SK-N-SH (cell line): ENCODE data around the gene MAN1A1. TPM values are rescaled to one million over a fixed set of nuclear protein-coding genes. Genes with fewer than 3 reads are reported as not detected.

ENCODE experiments used
- CTCF ChIA-PET: fragments of 300-600, 350-600 bp; formaldehyde crosslinking; extraction: SDS; loops from one replicate; lab custom pipeline; 2021; lab: Yijun Ruan, JAX
- POLR2A ChIA-PET: fragments of 350-600 bp; sonication (Branson Sonifier 250); formaldehyde crosslinking; extraction: SDS; loops from one replicate; lab custom pipeline; 2020; ENCODE audit warnings: antibody characterized with exemption, inconsistent platforms; lab: Yijun Ruan, JAX
- DNase-seq: peaks from one replicate; pipeline ENCODE4 v3.0.0; 2012
- H2AFZ ChIP-seq: fragments of 200-600 bp; sonication (generic); 2 replicates; pipeline ENCODE4 v1.8.1; 2016; ENCODE audit warnings: antibody characterized with exemption, mild to moderate bottlenecking, low read depth
- H3F3A ChIP-seq: fragments of 200-600 bp; sonication (generic); replicated peaks from 2 replicates; pipeline ENCODE3; 2016; ENCODE audit warnings: antibody characterized with exemption, mild to moderate bottlenecking; ENCODE audit not compliant: insufficient read depth
- H3K27ac ChIP-seq, 2 experiments: fragments of 200-500 bp in 1 of 2; fragments of 200-600 bp in 1 of 2; sonication (Bioruptor generic) in 1 of 2; sonication (generic), shearing (Covaris generic) in 1 of 2; 2 replicates each; pipeline versions ENCODE4 v1.5.1 to v1.6.1; 2014 to 2016; ENCODE audit warnings: low read depth in 2 of 2, inconsistent platforms in 1 of 2, low read length in 1 of 2, mild to moderate bottlenecking in 1 of 2, mixed read lengths in 1 of 2
- H3K27me3 ChIP-seq: fragments of 200-600 bp; sonication (generic), shearing (Covaris generic); 2 replicates; pipeline ENCODE4 v1.6.1; 2016; ENCODE audit warnings: mixed run types; ENCODE audit not compliant: insufficient read depth
- H3K36me3 ChIP-seq, 2 experiments: fragments of 200-500 bp in 1 of 2; fragments of 200-600 bp in 1 of 2; sonication (Bioruptor generic) in 1 of 2; sonication (generic) in 1 of 2; replicated peaks in 1 of 2; 2 replicates each; pipeline versions ENCODE3 to v1.5.1; 2014 to 2016; ENCODE audit warnings: low read length in 1 of 2, mild to moderate bottlenecking in 1 of 2; ENCODE audit not compliant: insufficient read depth in 2 of 2, control insufficient read depth in 1 of 2
- H3K4me1 ChIP-seq, 2 experiments: fragments of 200-500 bp in 1 of 2; fragments of 200-600 bp in 1 of 2; sonication (Bioruptor generic) in 1 of 2; sonication (generic), shearing (Covaris generic) in 1 of 2; 2 replicates each; pipeline versions ENCODE4 v1.5.1 to v1.6.1; 2014 to 2016; ENCODE audit warnings: low read depth in 1 of 2, low read length in 1 of 2, mixed run types in 1 of 2; ENCODE audit not compliant: insufficient read depth in 2 of 2, control insufficient read depth in 1 of 2
- H3K4me2 ChIP-seq: fragments of 200-600 bp; sonication (generic), shearing (Covaris generic); 2 replicates; pipeline ENCODE4 v1.6.1; 2017; ENCODE audit warnings: mixed run types
- H3K4me3 ChIP-seq, 2 experiments: fragments of 200-500 bp in 1 of 2; fragments of 200-600 bp in 1 of 2; sonication (Bioruptor generic) in 1 of 2; sonication (generic), shearing (Covaris generic) in 1 of 2; 2 replicates each; pipeline versions ENCODE4 v1.5.1 to v1.8.1; 2014 to 2016; ENCODE audit warnings: low read depth in 2 of 2, inconsistent platforms in 1 of 2, low read length in 1 of 2, mild to moderate bottlenecking in 1 of 2, mixed read lengths in 1 of 2, moderate library complexity in 1 of 2
- H3K79me2 ChIP-seq: fragments of 200-600 bp; sonication (generic); 2 replicates; pipeline ENCODE4 v1.8.1; 2017; ENCODE audit warnings: mild to moderate bottlenecking; ENCODE audit not compliant: insufficient read depth
- H3K9ac ChIP-seq: fragments of 200-600 bp; sonication (generic); 2 replicates; pipeline ENCODE4 v1.6.1; 2017; ENCODE audit warnings: mixed run types
- H3K9me2 ChIP-seq: fragments of 200-600 bp; sonication (generic); 2 replicates; pipeline ENCODE4 v1.6.1; 2017; ENCODE audit warnings: mixed run types
- H3K9me3 ChIP-seq: fragments of 200-600 bp; sonication (generic); 2 replicates; pipeline ENCODE4 v1.6.1; 2017; ENCODE audit warnings: mixed run types, mild to moderate bottlenecking, moderate library complexity
- H4K20me1 ChIP-seq: fragments of 200-600 bp; sonication (generic); 2 replicates; pipeline ENCODE4 v1.6.1; 2017; ENCODE audit warnings: mild to moderate bottlenecking, mixed run types; ENCODE audit not compliant: insufficient read depth
- CHD2 ChIP-seq: fragments of 150-350 bp; IDR thresholded peaks from 2 replicates; pipeline ENCODE4 v1.6.1; 2018; ENCODE audit warnings: low read length; ENCODE audit not compliant: partially characterized antibody
- CTCF ChIP-seq: fragments of 200-600 bp; sonication (generic); IDR thresholded peaks from 2 replicates; pipeline ENCODE4 v1.6.1; 2017; ENCODE audit warnings: antibody characterized with exemption, mild to moderate bottlenecking, moderate library complexity
- ELF1 ChIP-seq: IDR thresholded peaks from 2 replicates; pipeline ENCODE4 v1.4.0; 2012
- EP300 ChIP-seq, 2 experiments: IDR thresholded peaks; 2 replicates each; pipeline versions ENCODE4 v1.4.0 to v1.6.1; 2012; ENCODE audit warnings: borderline replicate concordance in 1 of 2, low read depth in 1 of 2, low read length in 1 of 2
- FOSL2 ChIP-seq: IDR thresholded peaks from 2 replicates; pipeline ENCODE4 v1.4.0; 2012; ENCODE audit warnings: low read depth, mild to moderate bottlenecking, moderate library complexity, borderline replicate concordance
- GABPA ChIP-seq: IDR thresholded peaks from 2 replicates; pipeline ENCODE4 v1.4.0; 2012; ENCODE audit warnings: low read depth, mild to moderate bottlenecking
- JUND ChIP-seq: IDR thresholded peaks from 2 replicates; pipeline ENCODE4 v1.4.0; 2012
- MEF2A ChIP-seq: IDR thresholded peaks from 2 replicates; pipeline ENCODE4 v1.4.0; 2012; ENCODE audit warnings: low read depth, borderline replicate concordance
- NRF1 ChIP-seq: IDR thresholded peaks from 2 replicates; pipeline ENCODE4 v1.6.1; 2012; ENCODE audit warnings: low read depth, mild to moderate bottlenecking, low read length
- PBX3 ChIP-seq: IDR thresholded peaks from 2 replicates; pipeline ENCODE4; 2012
- RAD21 ChIP-seq: IDR thresholded peaks from 2 replicates; pipeline ENCODE4 v1.6.1; 2012; ENCODE audit warnings: mild to moderate bottlenecking, low read length
- REST ChIP-seq: IDR thresholded peaks from 2 replicates; pipeline ENCODE4 v1.6.1; 2012; ENCODE audit warnings: mild to moderate bottlenecking, low read depth, low read length, moderate library complexity
- RXRA ChIP-seq: IDR thresholded peaks from 2 replicates; pipeline ENCODE4 v1.4.0; 2012; ENCODE audit warnings: low read depth, mild to moderate bottlenecking, borderline replicate concordance
- SIN3A ChIP-seq: IDR thresholded peaks from 2 replicates; pipeline ENCODE4 v1.6.1; 2012; ENCODE audit warnings: low read depth, mild to moderate bottlenecking, low read length, moderate library complexity, borderline replicate concordance
- TCF12 ChIP-seq: IDR thresholded peaks from 2 replicates; pipeline ENCODE4 v1.4.0; 2012
- TEAD4 ChIP-seq: IDR thresholded peaks from 2 replicates; pipeline ENCODE4 v1.4.0; 2012; ENCODE audit warnings: mild to moderate bottlenecking, borderline replicate concordance; ENCODE audit not compliant: insufficient read depth
- WGBS: methylation state at CpG from one replicate; pipeline ENCODE4 v1.1.6; 2017; ENCODE audit warnings: low lambda C conversion rate; 5-methylcytosine and 5-hydroxymethylcytosine counted together
- polyA plus RNA-seq, 3 experiments: library from polyadenylated mRNA; depleted of rRNA; stranded (reverse); fragments of >200 nt; gene quantifications; 2 replicates each; pipeline ENCODE4 v1.2.3, GENCODE V29; 2012

Gene MAN1A1
- polyA plus RNA-seq, 1 of the 3 experiments (the other 2 are of a cell fraction): 28.0 TPM

GRCh38 chr6:119285908-119286625, 63.5 kb downstream of the MAN1A1 start:
- Histone ChIP-seq H3K79me2 (no peaks in the 10 kb centered on the region), H3K27ac (peak overlapping the region in 1 of 2 experiments; percentile 27; a peak in 1 of 4 replicates), H2AFZ (no peak overlapping the region), H3K36me3 (peaks cover 16 to 21% of the 10 kb centered on the region in 2 experiments), H3K9me3 (peaks cover 4% of the 10 kb centered on the region; the same call in 1 of the 2 replicates), H3K4me1 (peaks cover 3 to 10% of the 10 kb centered on the region in 2 experiments; a peak in 3 of 4 replicates), H3K9ac (no peak overlapping the region), H3K9me2 (no peaks in the 10 kb centered on the region), H3F3A (peaks cover 5% of the 10 kb centered on the region), H4K20me1 (no peaks in the 10 kb centered on the region), H3K4me3 (no peak overlapping the region), H3K27me3 (no peaks in the 10 kb centered on the region), H3K4me2 (no peak overlapping the region)
- DNase-seq: no peak
- 44% methylated on average over 3 of the region's 3 CpGs for WGBS
- CTCF ChIA-PET: no interaction called here
- no peak for TF ChIP-seq MEF2A
- no peak for TF ChIP-seq RAD21
- no peak for TF ChIP-seq TEAD4
- TF ChIP-seq JUND: peak; percentile 42; the same call in 1 of the 2 replicates
- no peak for TF ChIP-seq CTCF
- no peak for TF ChIP-seq NRF1
- peak; percentile 74 for TF ChIP-seq PBX3
- no peak for TF ChIP-seq RXRA
- TF ChIP-seq ELF1: no peak
- TF ChIP-seq SIN3A: no peak
- TF ChIP-seq TCF12: peak; percentile 51
- no peak for TF ChIP-seq GABPA
- TF ChIP-seq EP300 (IDR thresholded peaks at IDR 0.05; ENCODE audit: borderline replicate concordance in 1 of 2, low read depth in 1 of 2, low read length in 1 of 2): no peak
- no peak for TF ChIP-seq CHD2
- no peak for TF ChIP-seq REST
- peak; percentile 47; the same call in 1 of the 2 replicates for TF ChIP-seq FOSL2
- POLR2A ChIA-PET: no interaction called here
